Stimulated activated CD8-positive, alpha-beta memory T cell treated with anti-CD3 and anti-CD28 coated beads, Interleukin-2, amount 100 ng/mL, for 1 hour (primary cell): ENCODE results near the gene NPB.

Source experiments
- DNase-seq, 2 donors: peaks; one replicate each; pipeline ENCODE4 v3.0.0-alpha.2; 2020; ENCODE audit warnings: low read depth in 2 of 2

NPB gene

DNA sequence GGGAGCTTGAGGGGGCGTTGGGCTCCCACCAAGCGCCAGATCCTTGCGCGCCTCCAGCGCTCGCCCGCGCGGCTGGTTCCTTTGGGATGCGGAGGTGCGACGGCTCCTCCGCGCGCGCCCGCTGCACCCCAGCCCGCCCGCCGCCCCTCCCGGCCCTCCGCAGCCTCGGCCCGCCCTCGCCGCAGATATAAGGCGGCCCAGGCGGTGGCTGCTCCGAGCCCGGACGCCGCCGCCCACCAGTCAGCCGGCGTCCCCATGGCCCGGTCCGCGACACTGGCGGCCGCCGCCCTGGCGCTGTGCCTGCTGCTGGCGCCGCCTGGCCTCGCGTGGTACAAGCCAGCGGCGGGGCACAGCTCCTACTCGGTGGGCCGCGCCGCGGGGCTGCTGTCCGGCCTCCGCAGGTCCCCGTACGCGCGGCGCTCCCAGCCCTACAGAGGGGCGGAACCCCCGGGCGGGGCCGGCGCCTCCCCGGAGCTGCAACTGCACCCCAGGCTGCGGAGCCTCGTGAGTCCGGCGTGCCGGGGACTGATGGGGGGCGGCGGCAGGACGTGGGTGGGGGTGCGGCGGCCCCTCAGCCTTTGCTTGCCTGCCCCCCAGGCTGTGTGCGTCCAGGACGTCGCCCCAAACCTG, at the start of gene NPB:
Gene NPB (plus strand): TSS at position 216 of the 630 bp plus-strand sequence. CDS start 40 bp downstream, at position 256.
- no peak for DNase-seq

DNA sequence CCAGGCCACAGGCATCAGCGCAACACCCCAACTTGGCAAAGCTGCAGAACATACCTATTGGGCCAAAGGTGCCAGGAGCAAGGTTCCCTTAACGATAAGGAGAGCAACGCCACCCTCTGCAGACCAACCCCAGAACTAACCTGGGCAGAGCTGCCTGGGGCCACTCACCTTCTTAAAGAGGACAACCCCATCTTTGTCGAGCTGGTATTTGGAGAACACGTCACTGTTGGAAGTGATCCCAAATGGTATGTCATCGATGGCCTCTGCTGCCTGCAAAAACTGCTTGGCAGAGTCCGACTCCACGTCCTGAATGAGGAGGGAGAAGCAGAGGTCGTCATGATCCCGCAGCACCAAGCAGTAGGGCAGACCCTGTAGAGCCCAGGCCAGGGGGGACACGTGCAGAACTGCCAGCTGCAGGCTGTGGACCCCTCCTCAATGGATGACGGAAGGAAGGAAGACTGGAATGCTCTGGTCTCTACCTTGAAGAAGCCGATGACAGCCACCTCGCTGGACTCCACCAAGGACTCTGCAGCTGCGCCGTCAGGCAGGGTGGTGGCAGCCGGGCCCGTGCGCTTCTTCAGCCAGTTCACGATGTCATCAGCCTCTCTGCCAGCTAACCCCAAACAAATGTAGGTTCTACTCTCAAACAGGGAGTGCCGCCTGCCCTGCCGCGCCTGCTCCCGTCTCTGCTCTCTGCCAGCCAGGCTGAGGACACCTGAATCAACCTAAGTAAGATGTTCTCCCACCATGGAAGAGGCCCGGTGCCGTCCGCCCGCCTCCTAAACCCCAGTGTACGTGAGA, 46.9 kb upstream of the NPB start:
- no peak for DNase-seq

DNA sequence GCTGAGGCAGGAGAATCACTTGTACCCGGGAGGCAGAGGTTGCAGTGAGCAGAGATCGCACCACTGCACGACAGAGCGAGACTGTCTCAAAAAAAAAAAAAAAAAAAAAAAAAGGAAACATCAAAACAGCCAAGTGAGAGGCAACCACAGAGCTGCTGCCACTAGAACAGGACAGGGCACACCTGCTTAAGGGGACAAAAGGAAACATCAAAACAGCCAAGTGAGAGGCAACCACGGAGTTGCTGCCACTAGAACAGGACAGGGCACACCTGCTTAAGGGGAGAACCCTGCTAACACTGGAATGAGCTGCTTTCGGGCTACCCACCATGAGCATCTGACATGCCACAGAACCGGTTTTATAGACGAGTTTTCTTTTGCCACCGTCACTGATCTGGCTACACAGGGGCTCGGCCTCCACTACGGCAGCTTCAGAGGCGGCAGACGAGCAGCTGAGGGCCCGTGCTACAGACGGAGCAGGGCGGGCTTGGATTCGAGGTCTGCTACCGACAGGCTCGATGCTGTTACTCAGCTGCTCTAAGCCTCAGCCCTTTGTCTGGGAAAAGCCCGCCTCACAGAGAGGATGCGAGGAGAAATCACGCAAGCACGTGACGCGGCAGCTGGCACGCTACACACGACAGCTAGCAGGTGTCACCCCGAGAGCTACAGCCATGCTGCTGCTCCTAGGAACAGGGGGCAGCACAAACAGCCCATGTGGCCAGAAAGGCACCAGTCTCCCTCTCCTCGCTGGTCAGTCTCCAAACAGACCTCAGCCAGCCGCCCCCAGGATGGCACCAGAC, 43.7 kb upstream of the NPB start:
- DNase-seq = no peak

DNA sequence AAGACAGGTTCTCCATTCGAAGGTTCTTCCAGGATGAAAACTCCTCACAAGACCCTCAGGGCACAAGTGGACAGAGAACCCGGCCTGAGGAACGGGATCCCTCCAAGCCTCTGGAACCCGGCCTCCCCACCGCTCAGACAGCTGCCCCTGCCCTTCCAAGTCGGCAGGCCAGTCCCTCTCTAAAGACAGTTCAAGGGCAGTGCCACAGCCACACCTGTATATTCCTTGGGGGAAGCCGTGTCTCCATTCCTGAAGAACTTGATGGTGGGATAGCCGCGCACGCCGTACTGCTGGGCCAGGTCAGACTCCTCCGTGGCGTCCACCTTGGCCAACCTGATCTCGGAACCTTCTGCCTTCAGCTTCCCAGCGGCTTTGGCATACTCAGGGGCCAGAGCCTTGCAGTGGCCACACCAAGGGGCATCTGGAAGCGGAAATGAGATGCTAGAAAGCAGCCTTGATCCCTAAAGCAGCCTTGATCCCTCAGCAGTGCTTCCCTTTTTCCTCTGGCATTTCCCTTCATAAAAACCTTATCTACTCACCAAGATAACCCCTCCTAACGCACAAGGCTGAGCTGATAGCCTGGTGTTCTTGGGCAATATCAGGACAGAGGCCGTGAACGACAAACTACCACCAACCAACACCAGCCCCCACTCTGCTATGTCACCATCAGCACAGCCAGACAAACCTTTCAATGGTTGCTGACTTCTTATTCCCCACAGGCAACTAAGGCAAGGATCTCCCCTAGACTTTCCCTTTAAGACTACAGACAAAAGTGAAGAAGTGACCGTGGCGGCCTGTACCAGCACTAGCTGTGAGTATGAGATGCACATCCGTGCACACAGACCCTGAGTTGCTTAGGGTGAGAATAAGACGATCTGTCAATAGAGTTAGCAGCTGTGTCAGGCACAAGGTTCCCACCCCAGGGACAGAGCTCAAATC, 42.8 kb upstream of the NPB start:
- DNase-seq = no peak

DNA sequence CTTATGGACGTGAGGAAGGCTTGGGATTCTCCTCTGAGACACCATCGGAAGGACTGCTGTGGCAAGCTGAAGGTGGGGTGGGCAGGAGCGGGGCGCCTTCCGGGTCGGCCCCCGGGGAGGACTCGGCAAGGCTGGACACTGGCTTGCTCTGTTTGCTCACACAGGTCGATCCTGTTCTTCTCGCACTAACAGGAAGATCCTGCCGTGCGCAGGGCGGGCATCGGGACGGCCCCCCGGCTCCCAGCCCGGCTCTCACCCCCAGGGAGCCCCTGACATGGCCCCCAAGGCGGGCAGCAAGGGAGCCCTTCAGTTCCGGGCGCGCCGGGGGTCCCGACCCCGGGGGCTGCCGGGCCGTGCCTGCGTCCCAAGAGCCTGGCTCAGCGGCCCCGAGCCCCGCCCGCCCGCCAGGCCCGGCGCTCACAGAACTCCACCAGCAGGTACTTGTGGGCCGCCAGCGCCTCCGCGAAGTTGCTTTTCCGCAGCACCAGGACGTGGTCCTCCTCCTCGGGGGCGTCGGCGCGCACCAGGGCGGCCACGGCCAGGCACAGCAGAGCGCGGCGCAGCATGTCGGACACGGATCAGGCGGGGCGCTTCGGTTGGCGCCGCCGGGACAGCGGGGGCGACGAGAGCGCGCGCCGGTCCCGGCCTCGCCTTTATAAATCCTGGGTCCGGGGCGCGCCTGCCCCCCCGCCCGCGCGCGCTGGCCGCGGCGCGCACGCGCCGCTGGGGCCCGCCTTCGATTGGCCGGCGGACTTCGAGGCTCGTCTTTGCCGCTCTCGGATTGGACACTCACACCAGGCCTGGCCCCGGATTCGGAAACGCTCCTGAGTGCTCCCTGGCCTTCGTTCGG, 41.9 kb upstream of the NPB start, which contains the start of gene P4HB:
Gene P4HB (minus strand): TSS at position 630 of the 850 bp plus-strand sequence. CDS start 64 bp downstream, at position 566.
- no peak for DNase-seq

DNA sequence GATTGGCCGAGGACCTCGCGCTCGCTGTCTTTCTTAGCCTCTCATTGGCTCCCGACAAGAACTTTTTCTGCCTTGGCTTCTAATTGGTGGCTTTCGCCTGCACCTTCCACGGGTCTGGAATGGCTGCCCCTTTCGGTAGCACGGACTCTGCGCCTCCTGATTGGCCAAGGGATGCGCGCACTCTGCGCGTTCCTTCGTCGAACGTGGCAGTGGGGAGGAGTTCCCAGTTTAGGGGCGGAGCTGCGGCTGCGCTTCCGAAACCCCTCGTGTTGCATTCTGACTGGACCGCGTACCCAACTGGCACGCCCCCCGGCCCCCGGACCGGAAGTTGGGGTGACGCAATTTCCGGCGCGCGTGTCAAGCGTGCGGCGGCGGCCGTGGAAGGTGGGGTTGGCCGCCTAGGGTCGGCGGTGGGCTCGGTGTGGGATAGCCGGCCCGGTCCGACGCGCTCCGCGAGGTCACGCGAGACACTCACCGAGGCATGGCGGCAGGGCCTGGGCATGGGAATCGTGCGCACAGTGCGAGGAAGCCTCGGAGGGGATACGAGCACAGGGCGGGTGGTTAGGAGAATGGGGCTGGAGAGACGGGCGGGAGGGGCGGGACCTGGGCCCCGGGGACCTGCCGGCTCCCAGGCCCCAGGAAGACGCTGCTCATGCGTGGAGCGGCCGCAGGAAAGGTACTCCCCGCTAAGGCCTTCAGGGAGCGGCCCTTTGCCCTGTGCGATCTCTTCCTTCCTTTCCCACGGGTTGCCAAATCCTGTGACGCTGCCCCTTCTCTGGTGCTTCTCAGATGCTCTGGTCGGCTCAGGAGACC, 41.1 kb upstream of the NPB start:
- DNase-seq = peak; percentile 98 to 99

DNA sequence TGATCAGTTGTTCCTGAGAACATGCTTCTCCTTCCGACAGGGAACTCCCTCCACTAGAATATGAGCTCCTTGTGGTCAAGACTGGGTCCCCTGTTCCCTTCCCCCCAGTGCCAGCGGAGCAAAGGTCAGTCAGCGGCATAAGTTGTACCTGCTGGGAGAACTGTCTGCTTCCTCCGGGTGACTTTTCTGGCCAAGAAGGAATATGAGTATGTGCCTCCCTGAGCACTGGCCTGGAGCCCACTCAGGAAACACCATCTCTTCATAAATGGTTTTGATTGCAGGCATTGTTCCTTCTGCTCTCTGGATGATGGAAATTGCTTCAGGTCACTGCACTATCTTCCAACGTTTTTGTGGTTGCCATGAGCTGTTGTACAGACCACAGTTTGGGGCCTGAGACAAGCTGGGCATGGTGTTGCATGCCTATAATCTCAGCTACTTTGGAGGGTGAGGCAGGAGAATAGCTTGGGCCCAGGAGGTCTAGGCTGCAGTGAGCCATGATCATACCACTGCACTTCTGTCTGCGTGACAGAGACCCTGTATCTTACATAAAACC, 38.8 kb upstream of the NPB start:
- no peak for DNase-seq

DNA sequence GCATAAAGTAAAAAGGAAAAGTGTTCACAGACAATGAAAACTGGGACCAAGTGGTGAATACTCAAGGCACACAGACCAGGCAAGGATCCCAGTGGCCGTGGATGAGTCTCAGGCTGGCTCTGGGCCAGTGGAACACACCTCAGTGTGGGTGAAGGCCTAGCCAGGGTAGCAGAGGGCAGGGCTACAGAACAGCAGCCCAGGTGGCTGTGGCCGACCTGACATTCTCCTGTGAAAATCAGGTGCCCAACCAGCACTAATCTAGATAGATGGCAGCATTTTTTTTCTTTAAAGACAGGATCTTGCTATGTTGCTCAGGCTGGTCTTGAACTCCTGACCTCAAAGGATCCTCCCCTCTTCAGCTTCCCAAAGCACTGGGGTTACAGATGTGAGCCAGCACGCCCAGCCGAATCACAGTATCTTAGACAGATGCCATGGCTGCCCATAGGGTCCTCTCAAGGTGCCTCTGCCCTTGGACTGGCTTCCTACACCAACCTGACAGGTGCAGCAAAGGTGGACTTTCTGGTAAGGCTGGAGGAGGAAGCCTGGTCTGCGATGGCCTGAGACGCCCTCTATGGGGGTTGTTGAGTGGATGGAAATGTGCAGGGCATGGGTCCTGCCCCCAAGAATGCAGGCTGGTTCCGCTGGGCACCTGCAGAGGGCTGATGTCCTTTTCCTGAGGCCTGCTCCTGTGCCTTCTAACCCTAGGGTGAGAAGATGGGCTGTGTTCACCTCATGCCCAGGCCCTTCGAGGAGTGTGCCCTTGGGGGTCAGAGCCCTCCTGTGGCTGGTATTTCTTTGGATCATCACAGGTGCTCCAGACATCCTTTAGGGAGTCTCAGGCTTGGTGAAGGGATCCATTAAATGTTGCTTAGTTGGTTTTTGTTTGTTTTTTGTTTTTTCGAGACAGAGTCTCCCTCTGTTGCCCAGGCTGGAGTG, 37.9 kb upstream of the NPB start:
- no peak for DNase-seq

DNA sequence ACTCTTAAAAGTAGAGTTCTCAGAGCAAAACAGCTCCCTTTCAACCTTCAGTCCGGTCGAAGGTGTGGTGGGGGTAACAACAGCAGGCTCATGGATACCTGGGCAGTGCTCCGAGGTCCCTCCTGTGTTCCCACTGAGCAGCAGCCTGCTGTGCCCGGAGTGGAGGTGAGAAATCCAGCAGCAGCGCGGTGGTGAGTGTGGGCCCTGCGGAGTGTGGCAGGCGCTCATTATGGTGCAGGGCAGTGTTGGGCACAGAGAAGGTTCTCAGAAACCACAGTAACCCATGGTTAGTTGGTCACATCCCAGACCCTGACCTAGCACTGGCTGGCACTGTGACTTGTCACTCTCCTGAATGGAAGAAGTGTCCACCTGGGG, 36.7 kb upstream of the NPB start:
- no peak for DNase-seq

DNA sequence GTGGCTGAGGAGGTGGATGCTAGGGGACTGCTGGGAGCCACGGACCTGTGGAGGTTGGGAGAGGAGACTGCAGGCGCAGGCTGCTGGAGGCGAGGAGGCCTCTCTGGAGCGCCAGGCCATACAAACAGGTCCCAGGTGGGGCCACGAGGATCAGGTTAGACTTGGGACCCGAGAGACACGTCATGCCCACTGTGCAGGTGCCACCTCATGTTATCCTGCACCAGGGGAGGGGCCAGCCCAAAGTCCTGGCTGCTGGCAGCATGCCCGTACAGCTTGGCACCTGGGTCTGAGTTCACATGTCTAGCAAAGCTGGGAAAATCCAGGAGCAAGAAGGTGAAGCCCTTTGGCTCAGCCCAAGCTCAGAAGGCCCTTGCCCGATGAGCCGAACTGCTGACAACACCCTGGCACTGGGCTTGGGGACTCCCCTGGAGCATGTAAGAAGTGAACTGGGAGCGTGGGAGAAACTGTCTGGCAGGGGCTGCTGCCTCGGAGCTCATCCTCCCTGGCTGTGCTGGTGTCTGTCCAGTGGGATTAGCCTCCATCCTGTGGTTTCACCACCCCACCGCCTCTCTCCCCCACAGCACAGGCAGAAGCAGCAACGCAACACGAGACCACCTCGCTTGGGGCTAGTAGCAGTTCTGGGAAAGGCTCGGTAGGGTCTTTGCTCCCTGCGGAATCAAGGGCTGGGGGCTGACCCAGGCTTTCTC, 36.2 kb upstream of the NPB start:
- DNase-seq = no peak

DNA sequence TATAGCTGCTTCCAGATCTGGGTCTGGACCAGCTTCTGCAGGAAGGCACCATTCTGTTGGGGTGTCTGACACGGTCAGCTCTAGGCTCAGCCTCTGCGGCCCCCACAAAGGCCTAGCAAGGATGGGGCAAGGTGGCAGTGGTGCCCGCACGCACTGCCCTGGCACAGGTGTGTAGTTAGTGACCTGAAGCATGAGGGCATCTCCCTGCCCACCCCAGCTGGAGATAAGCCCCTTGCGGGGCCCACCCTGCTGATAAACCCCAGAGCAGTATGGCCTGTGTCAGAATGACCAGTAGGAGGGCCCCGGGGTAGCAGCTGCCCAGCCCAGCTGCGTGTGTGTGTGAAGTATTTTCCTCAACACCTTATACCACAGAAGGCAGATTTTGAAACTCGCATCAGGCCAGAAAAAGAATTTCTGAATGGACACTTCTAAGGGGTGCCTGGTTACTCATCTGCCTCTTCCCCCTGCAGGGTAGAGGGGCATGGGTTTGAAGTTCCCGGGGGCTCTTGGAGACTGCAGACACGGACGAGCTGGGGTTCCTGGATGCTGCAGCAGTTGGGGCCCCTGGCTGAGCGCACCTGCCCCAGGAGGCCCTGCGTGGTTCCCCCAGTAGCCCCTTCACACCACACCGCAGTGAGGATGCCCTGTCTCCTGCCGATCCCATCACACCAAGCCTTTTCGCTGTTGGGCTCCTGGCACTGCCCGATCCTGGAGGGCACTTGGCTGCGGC, 35.4 kb upstream of the NPB start:
- DNase-seq = no peak

DNA sequence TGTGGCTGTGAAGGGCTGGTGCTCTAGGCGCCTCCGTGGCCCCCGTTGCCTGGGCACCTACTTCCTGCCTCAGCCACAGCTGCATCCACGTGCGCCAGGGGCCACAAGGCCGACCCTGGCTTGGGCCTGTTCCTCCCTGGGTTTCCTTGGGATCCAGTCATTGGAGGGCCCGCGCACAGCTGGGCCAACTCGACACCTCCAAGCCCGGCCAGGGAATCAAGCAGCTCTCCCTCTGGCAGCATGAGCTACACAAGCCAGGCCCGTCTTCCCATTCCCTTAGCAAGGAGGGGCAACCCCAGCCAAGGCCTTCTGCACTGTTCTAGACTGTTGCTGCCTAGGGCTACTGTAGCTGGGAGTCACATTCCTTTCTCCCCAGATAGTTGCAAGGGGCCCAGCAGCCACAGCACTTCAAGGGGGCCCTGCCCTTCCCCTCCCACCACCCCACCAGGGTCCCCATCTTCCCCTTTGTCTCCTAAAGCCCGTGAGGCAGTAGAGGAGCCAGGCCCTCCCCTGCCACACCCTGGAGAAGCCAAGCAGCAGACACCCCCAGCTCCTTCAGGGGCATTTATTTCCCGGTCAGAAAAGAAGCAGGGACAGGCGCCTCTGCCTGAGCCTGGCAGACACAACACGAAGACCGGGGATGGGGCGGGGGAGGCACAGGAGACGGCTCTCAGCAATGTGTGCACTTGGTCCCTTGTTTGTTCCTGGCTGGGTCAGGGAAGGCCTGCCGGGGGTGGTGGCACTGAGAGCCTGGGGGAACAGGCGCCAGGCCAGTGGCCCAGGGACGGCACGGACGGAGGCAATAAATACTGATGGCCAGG, 34.7 kb upstream of the NPB start:
- DNase-seq = no peak

DNA sequence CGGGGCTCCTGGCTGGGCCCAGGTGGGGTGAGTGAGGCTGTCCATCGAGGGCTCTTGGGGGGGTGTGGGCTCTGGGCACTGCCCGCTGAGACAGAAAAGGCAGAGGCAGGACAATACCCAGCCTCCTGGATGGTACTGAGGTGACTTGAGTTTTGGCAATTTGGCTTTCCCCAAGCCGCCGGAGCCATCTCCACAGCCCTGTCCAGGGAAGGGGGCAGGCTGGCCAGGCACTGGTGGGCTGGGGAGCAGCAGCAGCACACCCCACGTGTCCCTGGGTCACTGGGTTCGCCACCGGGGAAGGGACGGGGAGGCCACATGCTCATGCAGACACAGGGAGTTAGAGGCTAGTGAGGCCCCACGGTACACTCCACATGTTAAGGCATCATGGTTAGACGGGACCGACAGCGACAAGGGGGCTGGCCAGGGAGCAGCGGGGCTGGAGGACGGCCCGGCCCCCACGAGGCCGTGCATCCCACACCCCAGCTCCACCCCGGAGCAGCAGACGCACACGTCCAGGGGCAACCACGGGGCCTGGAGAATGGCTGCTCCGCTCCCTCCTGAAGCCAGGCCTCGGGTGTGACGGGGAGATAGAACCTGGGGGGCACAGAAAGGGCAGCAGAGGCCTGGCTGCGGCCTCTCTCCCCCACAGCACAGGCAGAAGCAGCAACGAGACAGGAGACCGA, 33.9 kb upstream of the NPB start:
- no peak for DNase-seq

DNA sequence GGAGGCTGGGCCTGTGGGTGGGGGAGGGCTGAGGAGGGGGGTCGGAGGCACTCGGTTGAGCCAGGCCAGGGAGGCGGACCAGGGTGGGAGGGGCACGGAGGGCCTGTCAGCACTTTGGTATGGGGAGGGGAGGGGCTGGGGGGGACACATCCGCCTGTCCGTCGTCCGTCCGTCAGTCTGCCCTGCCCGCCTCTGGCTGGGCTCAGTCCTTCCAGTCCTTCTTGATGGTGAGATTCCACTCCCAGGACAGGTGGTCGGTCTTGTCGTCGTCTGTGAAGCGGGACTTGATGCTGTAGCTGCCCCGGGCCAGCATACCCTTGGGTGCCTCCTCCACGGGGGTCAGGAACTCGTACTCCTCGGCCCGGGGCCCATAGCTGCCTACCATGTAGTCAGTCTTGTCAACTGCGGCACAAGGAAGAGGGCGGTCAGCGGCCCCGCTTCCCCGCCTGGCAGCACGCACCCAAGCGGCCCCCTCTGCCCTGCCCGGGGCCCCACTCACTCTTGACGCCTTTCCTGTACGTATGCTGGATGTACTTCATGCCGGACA, 33.3 kb upstream of the NPB start:
- no peak for DNase-seq
